PC-3 (cell line): ENCODE results near the gene ID1.

Experiments used
- CTCF ChIP-seq: fragments of 300-600 bp; sonication (generic); conservative IDR thresholded peaks from 2 replicates; pipeline ENCODE4 v1.5.1; 2017; ENCODE audit warnings: antibody characterized with exemption, low read depth, mild to moderate bottlenecking, low read length
- EZH2 ChIP-seq: fragments of 300-600 bp; sonication (generic); IDR thresholded peaks from one replicate; pipeline ENCODE4 v1.6.1; 2017; ENCODE audit warnings: antibody characterized with exemption, mild to moderate bottlenecking, low read length; ENCODE audit not compliant: unreplicated experiment
- EZH2phosphoT487 ChIP-seq: fragments of 300-600 bp; sonication (generic); IDR thresholded peaks from 2 replicates; pipeline ENCODE4 v1.6.1; 2018; ENCODE audit warnings: mild to moderate bottlenecking, antibody characterized with exemption, low read length, borderline replicate concordance

DNA sequence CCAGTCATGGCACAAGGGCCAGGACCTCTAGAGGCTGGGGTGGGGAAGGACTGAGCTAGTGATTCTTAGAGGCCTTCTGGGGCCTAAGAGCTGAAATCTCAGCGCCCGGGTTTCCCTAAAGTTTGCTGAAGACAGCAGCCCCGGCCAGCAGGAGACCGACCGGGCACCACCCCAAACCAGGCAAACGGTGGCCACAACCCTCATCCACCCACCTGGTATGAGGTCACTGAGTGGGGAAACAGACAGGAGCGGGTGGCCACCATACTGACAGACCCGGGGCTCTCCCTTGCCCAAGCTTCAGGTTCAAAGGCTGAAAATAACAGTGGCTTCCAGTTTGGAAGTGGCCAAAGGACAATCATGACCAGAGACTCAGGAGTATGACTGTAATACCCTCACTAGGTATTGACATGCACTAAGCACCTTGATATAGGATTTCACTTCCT lies 35.0 kb upstream of the ID1 start:
- TF ChIP-seq CTCF (no peak), EZH2 (no peak), EZH2phosphoT487 (no peak)
